Stimulated activated CD4-positive, alpha-beta T cell treated with anti-CD3 and anti-CD28 coated beads, Interleukin-1b, Interleukin-23, amount 100 ng/mL, for 24 hours (primary cell): ENCODE results near the gene RHO.

ENCODE experiments used
- DNase-seq, 4 experiments: peaks; one replicate each; pipeline ENCODE4 v3.0.0-alpha.2; 2020; ENCODE audit warnings: low read depth in 4 of 4, low spot score in 1 of 4

Gene RHO

DNA sequence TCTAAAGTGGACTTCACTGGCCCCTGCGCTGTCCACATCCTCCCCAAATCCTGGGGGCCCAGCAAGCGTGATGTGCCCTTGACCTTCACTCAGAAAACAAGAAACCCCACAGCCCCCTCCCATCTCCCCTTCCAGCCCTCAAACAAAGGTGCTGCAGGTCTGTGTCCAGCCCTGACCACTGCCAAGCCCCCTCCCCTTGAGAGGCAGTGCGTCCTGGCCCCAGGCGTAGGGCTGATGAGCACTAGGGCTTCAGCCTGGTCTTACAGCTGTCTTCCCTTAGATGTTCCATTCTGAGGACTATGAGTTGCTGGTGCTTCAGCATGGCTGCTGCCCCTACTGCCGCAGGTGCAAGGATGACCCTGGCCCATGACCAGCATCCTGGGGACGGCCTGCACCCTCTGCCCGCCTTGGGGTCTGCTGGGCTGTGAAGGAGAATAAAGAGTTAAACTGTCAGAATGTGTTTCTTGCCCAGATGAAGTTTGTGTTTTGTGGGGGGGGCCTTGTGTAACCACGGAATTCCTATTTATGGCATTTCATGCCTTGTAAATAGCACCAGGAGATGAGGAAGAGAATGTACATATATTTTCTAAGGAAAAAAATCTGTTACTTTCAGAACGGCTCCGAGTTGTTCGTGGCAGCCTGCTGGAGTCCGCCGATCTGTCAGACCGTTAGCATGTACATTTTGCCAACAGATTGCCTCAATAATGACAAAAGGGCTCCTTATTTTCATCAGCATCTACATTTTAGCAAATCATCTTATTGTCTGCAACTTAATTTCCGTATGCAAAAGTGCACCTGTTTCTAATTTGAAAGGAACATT, 8.3 kb upstream of the RHO start:
- DNase-seq = no peak

DNA sequence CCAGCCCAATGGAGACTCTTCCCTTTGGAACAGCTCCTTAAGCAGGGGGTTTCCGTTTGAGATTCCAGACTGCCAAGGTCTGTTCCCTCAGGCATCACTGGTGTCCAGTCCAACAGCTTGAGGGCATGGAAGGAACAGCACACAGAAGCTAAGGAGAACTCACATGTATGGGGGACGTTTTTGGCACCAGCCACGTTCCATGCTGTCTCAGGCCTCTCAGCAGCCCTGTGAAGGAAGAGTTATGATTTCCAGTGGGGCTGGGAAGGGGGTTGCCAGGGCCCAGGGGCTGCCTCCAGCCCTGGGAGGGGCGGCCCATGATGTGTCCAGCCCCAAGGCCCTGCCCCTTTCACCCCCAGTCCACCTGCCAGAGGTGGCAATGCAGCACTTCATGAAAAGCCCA, 7.5 kb upstream of the RHO start:
- DNase-seq = no peak

DNA sequence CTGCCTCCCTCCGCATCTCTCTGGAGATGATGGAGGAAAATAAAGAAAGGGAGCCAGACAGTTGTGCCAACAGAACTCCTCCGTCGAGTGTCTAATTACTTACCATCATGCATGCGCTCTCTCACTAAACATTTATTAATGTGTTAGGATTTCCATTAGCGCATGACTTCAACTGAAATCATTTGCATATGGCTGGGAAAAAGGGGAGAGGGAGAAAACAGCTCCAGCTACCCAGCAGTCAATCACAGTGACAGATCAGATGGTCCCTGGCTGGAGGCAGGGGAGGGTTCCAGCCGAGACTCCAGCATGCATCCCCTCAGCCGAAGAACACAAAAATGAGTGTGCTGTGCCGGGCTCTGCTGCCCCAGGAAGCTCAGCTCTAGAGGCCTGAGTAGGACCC, 6.8 kb upstream of the RHO start:
- no peak for DNase-seq

DNA sequence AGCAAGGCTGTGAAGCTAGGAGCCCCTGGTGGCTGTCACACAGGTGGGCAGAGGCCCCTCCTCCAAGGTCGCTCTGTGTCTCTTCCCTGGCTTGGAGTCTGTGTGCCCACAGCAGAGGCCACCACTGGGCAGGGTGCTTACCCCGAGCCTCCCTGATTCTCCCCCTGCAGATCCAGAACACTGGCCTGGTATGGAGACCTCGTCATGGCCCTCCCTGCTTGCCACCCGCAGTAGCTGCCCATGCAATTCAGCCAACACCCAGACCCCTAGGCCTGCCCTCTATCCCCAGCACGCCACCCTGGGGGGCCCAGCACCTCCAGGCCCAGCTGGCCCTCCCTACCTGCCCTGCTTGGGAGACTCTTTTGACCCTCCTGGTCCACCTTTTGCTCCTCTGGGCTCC, 5.5 kb upstream of the RHO start:
- DNase-seq = no peak

DNA sequence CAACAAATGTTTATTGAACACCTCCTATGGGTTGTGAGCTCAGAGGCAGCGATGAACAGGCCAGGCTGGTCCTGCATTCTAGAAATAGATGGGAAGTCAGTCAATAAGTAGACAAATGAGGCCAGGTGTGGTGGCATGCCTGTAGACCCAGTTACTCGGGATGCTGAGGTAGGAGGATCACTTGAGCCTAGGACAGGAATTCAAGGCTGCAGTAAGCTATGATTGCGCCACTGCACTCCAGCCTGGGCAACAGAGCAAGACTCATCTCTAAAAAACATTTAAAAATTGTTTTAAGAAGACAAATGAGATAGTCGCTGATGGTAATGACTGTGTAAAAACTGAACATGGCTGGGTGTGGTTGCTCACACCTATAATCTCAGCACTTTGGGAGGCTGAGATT, 4.4 kb upstream of the RHO start:
- DNase-seq = no peak

DNA sequence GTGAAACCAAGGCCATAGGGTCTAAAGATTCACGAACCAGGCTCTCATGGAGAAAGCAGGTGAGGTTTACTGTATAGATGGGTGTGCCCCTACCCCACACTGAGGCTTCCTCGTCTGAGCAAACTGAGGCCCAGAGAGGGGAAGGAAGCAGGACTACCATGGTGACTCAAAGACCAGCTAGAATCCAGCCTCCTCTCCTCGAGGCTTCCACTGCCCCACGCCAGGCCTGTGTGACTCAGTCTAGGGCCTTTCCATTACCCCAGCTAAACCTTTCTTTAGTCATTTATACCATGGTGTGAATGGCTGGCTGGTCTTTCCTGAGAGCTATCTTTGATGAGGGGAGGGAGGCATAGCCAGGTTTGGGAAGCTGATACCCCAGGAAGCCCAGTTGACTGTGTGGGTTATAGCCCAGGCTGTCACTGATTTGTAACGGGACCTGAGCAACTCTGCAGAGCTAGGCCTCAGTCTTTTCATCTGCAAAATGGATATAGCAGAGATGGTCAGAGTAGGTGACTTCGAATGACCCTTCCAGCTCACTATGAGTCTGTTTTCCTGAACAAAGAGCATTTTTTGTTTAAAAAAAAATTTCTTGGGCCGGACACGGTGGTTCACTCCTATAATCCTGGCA, 3.0 kb upstream of the RHO start:
- DNase-seq = no peak

DNA sequence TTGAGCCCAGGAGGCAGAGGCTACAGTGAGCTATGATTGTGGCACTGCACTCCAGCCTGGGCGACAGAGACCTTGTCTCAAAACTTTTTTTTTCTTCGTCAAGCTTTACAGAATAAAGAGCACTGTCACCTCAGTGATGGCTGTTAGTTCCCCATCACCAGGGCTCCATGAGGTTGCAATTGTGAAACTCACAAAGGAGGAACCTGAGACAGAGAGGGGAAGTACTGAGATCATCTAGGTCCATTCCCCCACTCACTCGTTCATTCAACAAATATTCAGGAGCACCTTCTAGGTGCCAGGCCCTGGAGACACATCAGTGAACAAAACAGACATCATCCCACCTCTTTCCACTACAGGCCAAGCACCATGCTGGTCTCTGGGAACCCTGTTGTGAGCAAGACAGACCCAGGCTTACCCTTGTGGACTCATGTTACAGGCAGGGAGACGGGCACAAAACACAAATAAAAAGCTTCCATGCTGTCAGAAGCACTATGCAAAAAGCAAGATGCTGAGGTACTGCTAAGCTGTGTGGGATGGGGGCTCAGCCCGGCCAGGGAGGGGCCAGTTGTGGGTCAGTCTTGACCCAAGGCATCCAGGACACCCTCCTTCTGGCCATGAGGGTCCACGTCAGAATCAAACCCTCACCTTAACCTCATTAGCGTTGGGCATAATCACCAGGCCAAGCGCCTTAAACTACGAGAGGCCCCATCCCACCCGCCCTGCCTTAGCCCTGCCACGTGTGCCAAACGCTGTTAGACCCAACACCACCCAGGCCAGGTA, 2.1 kb upstream of the RHO start:
- no peak for DNase-seq

DNA sequence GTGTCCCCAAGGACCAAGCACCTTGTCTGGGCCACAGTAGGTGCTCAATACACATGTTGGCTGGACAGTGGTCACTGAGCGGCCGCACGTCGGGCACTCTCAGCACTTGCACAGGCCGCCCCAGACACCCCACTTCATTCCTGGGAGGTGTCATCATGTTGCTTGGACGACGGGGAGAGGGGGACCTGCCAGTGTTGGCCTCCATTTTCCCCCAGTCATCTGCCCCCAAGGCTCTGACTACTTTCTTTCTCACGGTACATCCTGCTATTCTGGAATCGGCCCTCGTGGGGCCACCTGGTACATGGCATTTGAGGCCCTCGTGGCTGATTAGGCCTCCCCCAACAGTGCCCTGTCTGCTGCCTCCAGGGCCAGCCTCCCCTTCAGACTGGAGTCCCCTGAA, 1.2 kb upstream of the RHO start:
- no peak for DNase-seq

DNA sequence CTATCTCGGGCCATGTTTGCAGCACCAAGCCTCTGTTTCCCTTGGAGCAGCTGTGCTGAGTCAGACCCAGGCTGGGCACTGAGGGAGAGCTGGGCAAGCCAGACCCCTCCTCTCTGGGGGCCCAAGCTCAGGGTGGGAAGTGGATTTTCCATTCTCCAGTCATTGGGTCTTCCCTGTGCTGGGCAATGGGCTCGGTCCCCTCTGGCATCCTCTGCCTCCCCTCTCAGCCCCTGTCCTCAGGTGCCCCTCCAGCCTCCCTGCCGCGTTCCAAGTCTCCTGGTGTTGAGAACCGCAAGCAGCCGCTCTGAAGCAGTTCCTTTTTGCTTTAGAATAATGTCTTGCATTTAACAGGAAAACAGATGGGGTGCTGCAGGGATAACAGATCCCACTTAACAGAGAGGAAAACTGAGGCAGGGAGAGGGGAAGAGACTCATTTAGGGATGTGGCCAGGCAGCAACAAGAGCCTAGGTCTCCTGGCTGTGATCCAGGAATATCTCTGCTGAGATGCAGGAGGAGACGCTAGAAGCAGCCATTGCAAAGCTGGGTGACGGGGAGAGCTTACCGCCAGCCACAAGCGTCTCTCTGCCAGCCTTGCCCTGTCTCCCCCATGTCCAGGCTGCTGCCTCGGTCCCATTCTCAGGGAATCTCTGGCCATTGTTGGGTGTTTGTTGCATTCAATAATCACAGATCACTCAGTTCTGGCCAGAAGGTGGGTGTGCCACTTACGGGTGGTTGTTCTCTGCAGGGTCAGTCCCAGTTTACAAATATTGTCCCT, 1.2 kb downstream of the RHO start:
- DNase-seq = no peak

DNA sequence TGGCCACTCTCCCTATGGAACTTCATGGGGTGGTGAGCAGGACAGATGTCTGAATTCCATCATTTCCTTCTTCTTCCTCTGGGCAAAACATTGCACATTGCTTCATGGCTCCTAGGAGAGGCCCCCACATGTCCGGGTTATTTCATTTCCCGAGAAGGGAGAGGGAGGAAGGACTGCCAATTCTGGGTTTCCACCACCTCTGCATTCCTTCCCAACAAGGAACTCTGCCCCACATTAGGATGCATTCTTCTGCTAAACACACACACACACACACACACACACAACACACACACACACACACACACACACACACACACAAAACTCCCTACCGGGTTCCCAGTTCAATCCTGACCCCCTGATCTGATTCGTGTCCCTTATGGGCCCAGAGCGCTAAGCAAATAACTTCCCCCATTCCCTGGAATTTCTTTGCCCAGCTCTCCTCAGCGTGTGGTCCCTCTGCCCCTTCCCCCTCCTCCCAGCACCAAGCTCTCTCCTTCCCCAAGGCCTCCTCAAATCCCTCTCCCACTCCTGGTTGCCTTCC, 1.9 kb downstream of the RHO start:
- no peak for DNase-seq

DNA sequence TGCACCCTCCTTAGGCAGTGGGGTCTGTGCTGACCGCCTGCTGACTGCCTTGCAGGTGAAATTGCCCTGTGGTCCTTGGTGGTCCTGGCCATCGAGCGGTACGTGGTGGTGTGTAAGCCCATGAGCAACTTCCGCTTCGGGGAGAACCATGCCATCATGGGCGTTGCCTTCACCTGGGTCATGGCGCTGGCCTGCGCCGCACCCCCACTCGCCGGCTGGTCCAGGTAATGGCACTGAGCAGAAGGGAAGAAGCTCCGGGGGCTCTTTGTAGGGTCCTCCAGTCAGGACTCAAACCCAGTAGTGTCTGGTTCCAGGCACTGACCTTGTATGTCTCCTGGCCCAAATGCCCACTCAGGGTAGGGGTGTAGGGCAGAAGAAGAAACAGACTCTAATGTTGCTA, 2.4 kb downstream of the RHO start:
- no peak for DNase-seq

DNA sequence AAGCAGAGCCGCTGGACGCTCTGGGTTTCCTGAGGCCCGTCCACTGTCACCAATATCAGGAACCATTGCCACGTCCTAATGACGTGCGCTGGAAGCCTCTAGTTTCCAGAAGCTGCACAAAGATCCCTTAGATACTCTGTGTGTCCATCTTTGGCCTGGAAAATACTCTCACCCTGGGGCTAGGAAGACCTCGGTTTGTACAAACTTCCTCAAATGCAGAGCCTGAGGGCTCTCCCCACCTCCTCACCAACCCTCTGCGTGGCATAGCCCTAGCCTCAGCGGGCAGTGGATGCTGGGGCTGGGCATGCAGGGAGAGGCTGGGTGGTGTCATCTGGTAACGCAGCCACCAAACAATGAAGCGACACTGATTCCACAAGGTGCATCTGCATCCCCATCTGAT, 3.3 kb downstream of the RHO start:
- DNase-seq = no peak

DNA sequence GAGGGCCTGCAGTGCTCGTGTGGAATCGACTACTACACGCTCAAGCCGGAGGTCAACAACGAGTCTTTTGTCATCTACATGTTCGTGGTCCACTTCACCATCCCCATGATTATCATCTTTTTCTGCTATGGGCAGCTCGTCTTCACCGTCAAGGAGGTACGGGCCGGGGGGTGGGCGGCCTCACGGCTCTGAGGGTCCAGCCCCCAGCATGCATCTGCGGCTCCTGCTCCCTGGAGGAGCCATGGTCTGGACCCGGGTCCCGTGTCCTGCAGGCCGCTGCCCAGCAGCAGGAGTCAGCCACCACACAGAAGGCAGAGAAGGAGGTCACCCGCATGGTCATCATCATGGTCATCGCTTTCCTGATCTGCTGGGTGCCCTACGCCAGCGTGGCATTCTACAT, 3.8 kb downstream of the RHO start:
- no peak for DNase-seq

DNA sequence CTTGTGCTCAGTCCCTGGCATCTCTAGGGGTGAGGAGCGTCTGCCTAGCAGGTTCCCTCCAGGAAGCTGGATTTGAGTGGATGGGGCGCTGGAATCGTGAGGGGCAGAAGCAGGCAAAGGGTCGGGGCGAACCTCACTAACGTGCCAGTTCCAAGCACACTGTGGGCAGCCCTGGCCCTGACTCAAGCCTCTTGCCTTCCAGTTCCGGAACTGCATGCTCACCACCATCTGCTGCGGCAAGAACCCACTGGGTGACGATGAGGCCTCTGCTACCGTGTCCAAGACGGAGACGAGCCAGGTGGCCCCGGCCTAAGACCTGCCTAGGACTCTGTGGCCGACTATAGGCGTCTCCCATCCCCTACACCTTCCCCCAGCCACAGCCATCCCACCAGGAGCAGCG, 5.0 kb downstream of the RHO start:
- DNase-seq = no peak

DNA sequence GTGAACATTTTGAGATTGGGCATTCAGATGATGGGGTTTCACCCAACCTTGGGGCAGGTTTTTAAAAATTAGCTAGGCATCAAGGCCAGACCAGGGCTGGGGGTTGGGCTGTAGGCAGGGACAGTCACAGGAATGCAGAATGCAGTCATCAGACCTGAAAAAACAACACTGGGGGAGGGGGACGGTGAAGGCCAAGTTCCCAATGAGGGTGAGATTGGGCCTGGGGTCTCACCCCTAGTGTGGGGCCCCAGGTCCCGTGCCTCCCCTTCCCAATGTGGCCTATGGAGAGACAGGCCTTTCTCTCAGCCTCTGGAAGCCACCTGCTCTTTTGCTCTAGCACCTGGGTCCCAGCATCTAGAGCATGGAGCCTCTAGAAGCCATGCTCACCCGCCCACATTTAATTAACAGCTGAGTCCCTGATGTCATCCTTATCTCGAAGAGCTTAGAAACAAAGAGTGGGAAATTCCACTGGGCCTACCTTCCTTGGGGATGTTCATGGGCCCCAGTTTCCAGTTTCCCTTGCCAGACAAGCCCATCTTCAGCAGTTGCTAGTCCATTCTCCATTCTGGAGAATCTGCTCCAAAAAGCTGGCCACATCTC, 6.1 kb downstream of the RHO start:
- no peak for DNase-seq

DNA sequence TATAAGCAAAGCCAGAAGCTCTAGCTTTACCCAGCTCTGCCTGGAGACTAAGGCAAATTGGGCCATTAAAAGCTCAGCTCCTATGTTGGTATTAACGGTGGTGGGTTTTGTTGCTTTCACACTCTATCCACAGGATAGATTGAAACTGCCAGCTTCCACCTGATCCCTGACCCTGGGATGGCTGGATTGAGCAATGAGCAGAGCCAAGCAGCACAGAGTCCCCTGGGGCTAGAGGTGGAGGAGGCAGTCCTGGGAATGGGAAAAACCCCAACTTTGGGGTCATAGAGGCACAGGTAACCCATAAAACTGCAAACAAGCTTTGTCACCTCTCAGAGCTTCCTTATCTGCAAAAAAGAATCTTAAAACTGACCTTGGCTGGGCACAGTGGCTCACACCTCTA, 6.6 kb downstream of the RHO start:
- no peak for DNase-seq

DNA sequence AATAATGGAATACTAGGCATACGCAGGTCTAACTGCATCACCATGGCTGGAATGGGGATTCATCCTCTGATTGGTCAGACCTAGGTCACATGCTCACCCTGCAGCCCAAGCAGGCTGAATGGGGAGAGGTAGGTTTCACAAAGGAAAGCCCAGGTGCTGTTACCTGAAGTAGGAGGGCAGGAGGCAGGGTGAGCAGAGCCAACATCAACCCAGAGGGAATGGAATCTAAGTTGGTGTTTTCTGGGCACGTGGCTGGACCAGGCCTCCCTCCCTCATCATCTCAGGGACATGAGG, 7.9 kb downstream of the RHO start:
- no peak for DNase-seq

DNA sequence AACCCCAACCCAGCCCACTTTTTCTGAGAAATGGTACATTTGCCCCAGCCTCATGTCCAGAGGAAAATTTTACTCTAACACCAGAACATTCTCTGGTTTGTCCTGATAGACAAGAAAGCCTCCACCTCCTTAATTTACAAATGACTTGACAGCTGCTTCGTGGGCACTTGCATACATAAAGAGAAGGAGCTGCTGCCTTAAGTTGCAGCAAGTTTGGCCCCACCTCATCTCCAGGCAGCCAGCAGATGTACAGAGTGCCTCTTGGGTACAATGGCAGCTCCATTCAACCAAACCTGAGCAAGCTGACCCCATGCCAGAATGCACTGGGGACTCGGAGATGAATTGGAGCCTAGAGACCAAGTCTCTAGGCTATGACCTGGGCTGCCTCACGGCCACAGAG, 8.4 kb downstream of the RHO start:
- no peak for DNase-seq

DNA sequence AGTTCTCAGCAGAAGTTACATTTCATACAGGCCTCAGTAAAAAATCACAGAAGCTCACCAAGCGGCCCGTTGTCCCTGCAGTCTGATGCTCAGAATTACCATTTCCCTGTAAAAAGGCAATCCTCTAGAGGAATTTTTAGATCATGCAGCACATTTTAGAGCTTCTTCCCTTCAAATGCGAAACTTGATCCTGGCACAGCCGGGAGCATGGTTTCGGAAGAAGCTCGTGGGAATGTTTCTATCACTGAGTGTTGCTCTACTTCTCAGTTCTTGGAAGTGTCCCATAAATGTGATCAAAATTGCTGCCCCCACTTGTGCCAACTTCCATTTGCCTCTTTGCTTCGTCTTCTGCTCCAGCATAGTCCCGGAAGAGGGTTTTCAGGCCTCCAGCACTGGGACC, 10.8 kb downstream of the RHO start:
- no peak for DNase-seq

DNA sequence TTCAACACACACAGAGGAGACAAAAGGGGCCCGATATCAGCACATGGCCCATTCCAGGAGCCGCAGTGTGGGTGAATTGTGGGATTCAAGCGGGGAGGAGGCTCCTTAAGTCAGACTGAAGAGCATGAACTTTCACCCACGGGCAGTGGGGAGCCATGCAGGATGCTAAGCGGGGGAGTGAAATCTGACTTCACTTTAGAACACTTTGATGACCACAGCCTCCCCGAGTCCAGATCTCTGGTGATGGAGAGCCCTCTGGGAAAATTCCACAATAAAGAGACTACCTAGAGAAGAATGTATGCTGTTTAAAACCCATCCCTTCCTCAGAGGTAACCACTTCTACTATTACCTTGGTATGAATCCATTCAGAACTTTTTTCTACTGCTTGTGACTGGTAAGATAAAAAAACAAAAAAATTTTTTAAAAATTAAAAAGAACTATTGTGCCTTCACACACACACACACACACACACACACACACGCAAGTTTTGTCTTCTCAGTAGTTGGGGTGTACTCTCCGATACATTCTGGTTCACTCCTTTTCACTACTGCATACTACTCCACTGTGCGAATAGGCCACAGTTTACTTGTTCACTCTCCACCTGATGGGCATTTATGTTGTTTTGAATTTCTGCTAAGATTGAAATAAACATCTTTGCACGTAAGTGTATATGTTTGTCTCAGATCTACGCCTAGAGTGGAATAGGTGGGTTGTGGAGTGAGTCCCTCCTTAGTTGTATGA, 12.5 kb downstream of the RHO start:
- DNase-seq = no peak
